Aorta (tissue), 5 donors: Measurements from ENCODE around the gene CACHD1. TPM values are rescaled to one million over a fixed set of nuclear protein-coding genes. Genes with fewer than 3 reads are reported as not detected.
A peak's percentile ranks its signal among the peaks of the same experiment; 100 is the strongest.

Experiments
- ATAC-seq: fragments of 200-7000 bp; cut with Tn5 transposase; one replicate; pipeline ENCODE4 v1.9.1; 2022; ENCODE audit warnings: moderate library complexity; ENCODE audit not compliant: low FRiP score
- DNase-seq, 2 donors: peaks; one replicate each; pipeline ENCODE4 v3.0.0-alpha.2; 2020
- H3K27ac ChIP-seq, 2 donors: one replicate each; pipeline ENCODE4 v1.5.1; 2013; ENCODE audit warnings: low read length in 2 of 2, mild to moderate bottlenecking in 2 of 2, moderate library complexity in 2 of 2, control low read depth in 1 of 2, inconsistent platforms in 1 of 2, low read depth in 1 of 2
- H3K27me3 ChIP-seq, 2 donors: one replicate each; pipeline ENCODE4 v1.6.1; 2013; ENCODE audit warnings: control low read depth in 1 of 2, low read length in 1 of 2, mild to moderate bottlenecking in 1 of 2, moderate library complexity in 1 of 2; ENCODE audit not compliant: insufficient read depth in 2 of 2, control insufficient read depth in 1 of 2
- H3K36me3 ChIP-seq, 2 donors: one replicate each; pipeline ENCODE4 v1.6.1; 2013; ENCODE audit warnings: control low read depth in 1 of 2, low read length in 1 of 2, mild to moderate bottlenecking in 1 of 2; ENCODE audit not compliant: insufficient read depth in 2 of 2, control insufficient read depth in 1 of 2
- H3K4me1 ChIP-seq, 2 donors: one replicate each; pipeline ENCODE4 v1.6.1; 2013; ENCODE audit warnings: low read length in 2 of 2, control low read depth in 1 of 2, mild to moderate bottlenecking in 1 of 2, moderate library complexity in 1 of 2; ENCODE audit not compliant: insufficient read depth in 2 of 2, control insufficient read depth in 1 of 2
- H3K4me3 ChIP-seq, 2 donors: one replicate each; pipeline ENCODE4 v1.5.1; 2013; ENCODE audit warnings: low read length in 2 of 2, control low read depth in 1 of 2, mild to moderate bottlenecking in 1 of 2
- H3K9me3 ChIP-seq: one replicate; pipeline ENCODE4 v1.6.1; 2013; ENCODE audit warnings: mild to moderate bottlenecking, low read length; ENCODE audit not compliant: control insufficient read depth
- WGBS, 2 donors: extraction: QIAGEN DNeasy Blood & Tissue Kit; methylation state at CpG; one replicate each; pipeline ENCODE4 v1.1.7; 2013; 5-methylcytosine and 5-hydroxymethylcytosine counted together
- intact Hi-C, 2 donors: fragments of 100-400 bp; cut with DNase I; formaldehyde crosslinking; loops; one replicate each; pipeline versions ENCODE4 v1.14.2 to v1.15.0; 2022
- long read RNA-seq, 2 donors: library from polyadenylated mRNA; unstranded; transcript quantifications; one replicate each; pipeline ENCODE4 v2.0.0, GENCODE V29; 2020 to 2021
- polyA plus RNA-seq, 2 donors: library from polyadenylated mRNA; stranded (reverse); fragments of 200-250 nt; gene quantifications; one replicate each; pipeline ENCODE4 v1.2.3, GENCODE V29; 2013
- total RNA-seq, 2 donors: library from RNA; stranded (reverse); fragmentation: NEBNext Ultra II Directional; extraction: Animal tissue kit (Norgen Biotek cat#: 25700); gene quantifications; one replicate each; pipeline ENCODE4 v1.2.1, GENCODE V29; 2021
- donor health status: healthy with polysubstance abuse.
- donor health status: Bipolar disorder and iron deficiency.
- donor health status: DM: no; HTN: no; CAD: no.
- donor health status: DM: no; HTN: no; CAD: no.
- donor health status: DM: yes; HTN: yes; CAD: no.

CACHD1 gene
- total RNA-seq, result 10 to 100 TPM in 1 of 2 donors, 1 to 10 TPM in 1; 7.7 to 26.5 TPM
- polyA plus RNA-seq, result 1 to 10 TPM; 1.4 to 2.3 TPM
- long read RNA-seq, donor 1, partial matches to known transcripts, result 4 of 8 reads
- long read RNA-seq, donor 1, other reads (novel, unspliced or antisense), result 4 of 8 reads
- long read RNA-seq, donor 2, full-length matches to known transcripts, result 2 of 31 reads
- long read RNA-seq, donor 2, partial matches to known transcripts, result 10 of 31 reads
- long read RNA-seq, donor 2, other reads (novel, unspliced or antisense), result 19 of 31 reads

DNA sequence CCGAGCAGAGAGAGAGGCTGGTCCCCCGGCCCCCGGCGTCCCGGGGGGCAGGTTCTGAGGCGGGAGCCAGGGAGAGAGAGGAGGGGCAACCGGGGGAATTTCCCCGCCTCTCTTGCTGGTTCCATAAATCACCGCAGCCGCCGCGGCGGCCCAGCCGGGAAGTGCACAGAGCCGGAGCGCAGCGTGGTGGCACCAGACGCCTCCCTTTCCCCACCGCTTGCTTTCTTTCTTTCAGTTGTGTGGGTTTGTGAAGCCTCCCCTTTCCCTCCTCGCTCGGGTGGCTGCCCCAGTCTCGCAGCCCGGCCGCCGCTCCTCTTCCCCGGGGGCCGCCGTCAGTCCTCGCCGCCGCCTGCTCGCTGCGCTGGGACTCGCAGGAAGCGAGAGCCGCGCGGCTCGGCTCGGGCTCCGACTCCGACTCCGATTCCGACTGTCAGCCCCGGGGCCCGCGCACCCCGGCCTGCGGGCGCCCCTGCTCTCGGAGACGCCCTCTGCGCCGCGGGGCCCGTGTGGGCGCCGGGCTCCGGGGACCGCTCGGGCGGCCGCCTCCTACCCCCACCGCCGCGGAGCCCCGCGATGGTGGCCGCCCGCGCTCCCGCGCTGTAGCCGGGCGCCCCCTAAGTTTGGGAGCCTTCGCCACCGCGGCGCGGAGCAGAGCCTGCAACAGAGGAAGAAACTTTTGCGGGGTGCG, at the start of gene CACHD1:
Gene CACHD1 (plus strand): TSS at position 153 of the 688 bp plus-strand sequence. CDS start 616 bp downstream, outside the sequence.
- Histone ChIP-seq H3K27me3 (no peaks in the 10 kb centered on the region), H3K4me3 (peak within 1 kb of the TSS; percentile 85 to 87), H3K36me3 (no peaks in the 10 kb centered on the region), H3K4me1 (no peaks in the 10 kb centered on the region), H3K9me3 (no peaks in the 10 kb centered on the region), H3K27ac (peak within 1 kb of the TSS; percentile 1 to 50)
- intact Hi-C loops, result loop anchor here in 1 of 2 donors (5.0 to 10.0 kb wide), 2 partner anchors 65 to 207 kb away; no protein-coding TSS in a partner anchor
- WGBS, 2 donors, result 1% methylated on average over 51 to 82 of the region's 82 CpGs
- ATAC-seq, result peak; percentile 90
- peak; percentile 85 to 92 for DNase-seq

DNA sequence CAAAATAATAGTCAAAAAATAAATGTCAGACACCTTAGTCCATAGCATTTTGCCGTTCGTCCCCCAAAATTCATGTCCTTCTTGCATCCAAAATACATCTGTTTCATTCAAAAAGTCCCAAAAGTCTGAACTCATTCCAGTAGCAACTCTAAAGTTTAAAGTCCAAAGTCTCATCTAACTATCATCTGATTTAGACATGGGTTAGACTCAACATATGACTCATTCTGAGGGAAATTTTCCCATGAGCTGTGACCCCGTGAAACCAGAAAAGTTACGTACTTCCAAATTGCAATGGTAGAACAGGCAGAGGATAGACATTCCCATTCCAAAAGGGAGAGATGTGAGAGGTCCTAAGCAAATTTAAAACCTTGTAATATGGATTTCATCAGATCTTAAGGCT, 48.6 kb upstream of the CACHD1 start:
- H3K27ac ChIP-seq, result no peak overlapping the region
- no peaks in the 10 kb centered on the region for H3K36me3 ChIP-seq
- no peaks in the 10 kb centered on the region for H3K4me1 ChIP-seq
- no peaks in the 10 kb centered on the region for H3K9me3 ChIP-seq
- no peaks in the 10 kb centered on the region for H3K27me3 ChIP-seq
- ATAC-seq (no peak), DNase-seq (no peak)
- intact Hi-C loops, result no loop called here
- no peak overlapping the region for H3K4me3 ChIP-seq
- WGBS, 2 donors, result 75 to 79% methylated on average over 4 of the region's 4 CpGs

DNA sequence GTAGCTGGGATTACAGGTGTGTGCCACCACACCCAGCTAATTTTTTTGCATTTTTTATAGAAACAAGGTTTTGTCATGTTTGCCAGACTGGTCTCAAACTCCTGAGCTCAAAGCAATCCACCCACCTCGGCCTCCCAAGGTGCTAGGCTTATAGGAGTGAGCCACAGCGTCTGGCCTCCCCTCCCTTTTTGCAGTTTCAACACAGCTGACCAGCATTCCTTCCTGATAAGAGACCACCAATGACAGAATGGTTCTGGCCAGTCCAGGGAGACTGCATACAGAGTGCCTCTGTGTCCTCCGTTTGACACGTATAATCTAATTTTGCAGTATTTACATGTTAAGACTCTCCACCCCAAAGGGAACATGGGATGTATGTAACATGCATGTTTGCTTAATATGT, 46.4 kb upstream of the CACHD1 start:
- Histone ChIP-seq H3K36me3 (no peaks in the 10 kb centered on the region), H3K27ac (no peak overlapping the region), H3K4me3 (no peak overlapping the region), H3K9me3 (no peaks in the 10 kb centered on the region), H3K27me3 (no peaks in the 10 kb centered on the region), H3K4me1 (no peaks in the 10 kb centered on the region)
- WGBS, 2 donors, result 70% methylated on average over 4 of the region's 4 CpGs
- ATAC-seq (no peak), DNase-seq (no peak)
- intact Hi-C loops, result no loop called here

DNA sequence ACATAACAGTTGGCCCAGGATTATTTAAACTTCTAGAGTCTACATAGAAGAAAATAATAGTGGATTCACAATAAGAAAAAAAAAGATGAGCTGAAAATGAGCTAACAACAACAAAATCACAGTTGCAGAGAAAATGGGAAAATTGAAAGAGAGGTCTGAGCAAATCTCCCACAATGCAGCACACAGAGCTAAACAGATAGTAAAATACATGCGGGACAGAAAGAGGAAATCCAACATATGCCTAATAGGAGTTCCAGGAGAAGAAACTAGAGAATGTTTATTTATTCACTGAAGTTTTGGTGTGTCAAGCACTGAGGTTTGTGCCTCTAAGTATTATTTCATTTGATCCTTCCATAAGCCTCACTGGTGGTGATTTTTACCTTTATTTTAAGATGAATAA, 45.5 kb upstream of the CACHD1 start:
- WGBS, 2 donors, result 91 to 97% methylated on average over 1 of the region's 1 CpG
- intact Hi-C loops, result no loop called here
- ATAC-seq, result no peak
- H3K27me3 ChIP-seq, result no peaks in the 10 kb centered on the region
- H3K4me3 ChIP-seq, result no peak overlapping the region
- no peak overlapping the region for H3K27ac ChIP-seq
- H3K36me3 ChIP-seq, result no peaks in the 10 kb centered on the region
- DNase-seq, result no peak
- H3K9me3 ChIP-seq, result no peaks in the 10 kb centered on the region
- H3K4me1 ChIP-seq, result no peaks in the 10 kb centered on the region

DNA sequence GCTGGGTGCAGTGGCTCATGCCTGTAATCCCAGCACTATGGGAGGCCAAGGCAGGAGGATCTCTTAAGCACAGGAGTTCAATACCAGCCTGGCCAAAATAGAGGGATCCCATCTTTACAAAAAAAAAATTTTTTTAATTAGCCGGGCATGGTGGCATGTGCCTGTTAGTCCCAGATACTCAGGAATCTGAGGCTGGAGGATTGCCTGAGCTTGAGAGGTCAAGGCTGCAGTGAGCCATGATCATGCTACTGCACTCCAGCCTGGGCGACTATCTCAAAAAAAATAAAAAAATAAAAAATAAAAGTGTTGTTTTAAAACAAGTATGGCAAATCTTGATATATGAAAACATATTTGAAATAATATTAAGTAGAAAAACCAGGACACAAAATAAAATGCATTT, 44.4 kb upstream of the CACHD1 start:
- Histone ChIP-seq H3K36me3 (no peaks in the 10 kb centered on the region), H3K27me3 (no peaks in the 10 kb centered on the region), H3K27ac (no peak overlapping the region), H3K4me1 (no peaks in the 10 kb centered on the region), H3K9me3 (no peaks in the 10 kb centered on the region), H3K4me3 (no peak overlapping the region)
- DNase-seq (no peak), ATAC-seq (no peak)
- 74 to 82% methylated on average over 2 of the region's 2 CpGs for WGBS, 2 donors
- intact Hi-C loops, result no loop called here

DNA sequence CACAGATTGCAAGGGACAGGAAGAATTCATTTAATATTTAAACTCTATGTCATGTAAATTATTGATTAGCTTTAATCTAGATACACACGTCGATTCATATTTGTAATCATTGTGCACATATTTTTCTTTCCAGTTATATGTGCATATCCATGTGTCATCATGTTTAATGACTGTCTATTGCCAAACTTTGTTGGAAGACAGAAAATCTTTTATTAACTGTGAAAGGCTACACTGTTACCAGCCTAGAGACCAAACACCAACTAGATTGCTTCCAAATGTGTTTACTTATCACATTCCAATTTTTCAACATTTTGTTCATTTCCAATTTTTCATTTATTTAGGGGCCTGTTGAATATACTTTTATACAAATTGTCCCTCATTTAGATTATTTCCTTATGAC, 43.2 kb upstream of the CACHD1 start:
- Histone ChIP-seq H3K27me3 (no peaks in the 10 kb centered on the region), H3K4me3 (no peak overlapping the region), H3K27ac (no peak overlapping the region), H3K36me3 (no peaks in the 10 kb centered on the region), H3K4me1 (no peaks in the 10 kb centered on the region), H3K9me3 (no peaks in the 10 kb centered on the region)
- intact Hi-C loops, result no loop called here
- DNase-seq (no peak), ATAC-seq (no peak)
- 64 to 67% methylated on average over 2 of the region's 2 CpGs for WGBS, 2 donors

DNA sequence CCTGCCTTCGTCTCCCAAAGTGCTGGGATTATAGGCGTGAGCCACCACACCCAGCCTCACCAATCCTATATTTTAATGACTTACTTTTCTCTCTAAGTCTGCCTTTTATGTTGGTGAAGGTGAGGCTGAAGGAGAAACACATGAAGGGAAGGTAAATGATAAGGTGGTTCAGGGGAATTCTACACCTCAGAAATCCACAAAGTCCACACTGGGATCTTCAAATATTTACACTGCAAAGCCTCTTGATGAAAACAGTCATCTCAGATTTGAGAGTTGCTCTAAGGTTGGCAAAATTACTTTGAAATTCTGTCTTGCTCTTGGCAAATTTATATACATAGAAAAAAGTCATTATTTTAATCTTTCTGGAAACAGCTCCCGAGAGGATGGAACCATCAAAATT, 42.0 kb upstream of the CACHD1 start:
- no peaks in the 10 kb centered on the region for H3K9me3 ChIP-seq
- no peak overlapping the region for H3K27ac ChIP-seq
- intact Hi-C loops, result no loop called here
- ATAC-seq (no peak), DNase-seq (no peak)
- H3K4me3 ChIP-seq, result no peak overlapping the region
- no peaks in the 10 kb centered on the region for H3K27me3 ChIP-seq
- 52 to 70% methylated on average over 3 of the region's 3 CpGs for WGBS, 2 donors
- no peaks in the 10 kb centered on the region for H3K36me3 ChIP-seq
- H3K4me1 ChIP-seq, result no peaks in the 10 kb centered on the region

DNA sequence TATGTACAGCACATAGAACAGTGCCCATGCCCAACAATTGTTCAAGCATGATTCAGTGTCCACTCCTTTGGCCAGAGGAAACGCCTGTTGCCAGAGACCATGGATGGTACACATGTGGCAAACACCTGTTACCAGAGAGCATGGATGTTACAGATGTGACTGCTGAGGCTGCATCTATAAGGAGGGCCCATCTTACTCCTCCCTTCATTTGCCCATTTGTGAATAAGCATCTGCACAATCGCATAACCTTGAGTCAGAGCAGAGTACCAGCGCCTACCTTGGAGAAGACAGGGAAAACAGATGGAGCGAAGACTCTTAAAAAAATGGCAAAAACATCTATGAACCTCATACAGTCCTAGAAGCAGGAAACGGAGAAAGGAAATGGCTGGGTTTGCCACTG, 36.6 kb upstream of the CACHD1 start:
- DNase-seq (no peak), ATAC-seq (no peak)
- H3K9me3 ChIP-seq, result peaks cover 4% of the 10 kb centered on the region
- no peak overlapping the region for H3K4me3 ChIP-seq
- no peaks in the 10 kb centered on the region for H3K27me3 ChIP-seq
- intact Hi-C loops, result no loop called here
- 90% methylated on average over 5 of the region's 5 CpGs for WGBS, 2 donors
- no peak overlapping the region for H3K27ac ChIP-seq
- H3K4me1 ChIP-seq, result no peaks in the 10 kb centered on the region
- no peaks in the 10 kb centered on the region for H3K36me3 ChIP-seq

DNA sequence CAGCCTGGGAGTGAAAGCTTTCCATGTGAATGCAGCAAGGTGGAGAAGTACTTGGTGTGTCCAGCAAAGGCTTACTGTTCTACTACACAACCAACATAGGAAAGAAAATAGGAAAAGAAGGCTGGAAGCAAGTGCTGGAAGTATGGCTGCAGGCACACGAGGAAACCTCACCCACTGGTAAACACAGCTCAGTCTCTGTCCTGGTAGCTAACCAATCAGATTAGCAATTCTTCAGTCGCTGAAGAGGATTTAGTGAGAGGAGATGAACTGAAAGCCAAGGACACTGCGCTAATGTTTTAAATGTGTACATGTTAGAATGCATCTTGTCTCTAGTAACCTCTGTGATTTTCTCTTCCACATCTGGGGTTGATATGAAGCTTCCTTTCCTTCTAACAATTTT, 36.2 kb upstream of the CACHD1 start:
- no peaks in the 10 kb centered on the region for H3K4me1 ChIP-seq
- ATAC-seq (no peak), DNase-seq (no peak)
- no peaks in the 10 kb centered on the region for H3K27me3 ChIP-seq
- 53 to 64% methylated on average over 3 of the region's 3 CpGs for WGBS, 2 donors
- no peak overlapping the region for H3K27ac ChIP-seq
- H3K9me3 ChIP-seq, result peaks cover 4% of the 10 kb centered on the region
- H3K4me3 ChIP-seq, result no peak overlapping the region
- H3K36me3 ChIP-seq, result no peaks in the 10 kb centered on the region
- intact Hi-C loops, result no loop called here
